HepG2 (cell line): ENCODE results near the gene CBX5. TPM values are rescaled to one million over a fixed set of nuclear protein-coding genes. Genes with fewer than 3 reads are reported as not detected.

Experiments
- ATAC-seq: fragments of 200-7000 bp; cut with Tn5 transposase; 3 replicates; pipeline ENCODE4 v1.9.1; 2020; ENCODE audit warnings: mild to moderate bottlenecking, moderate library complexity
- BruUV-seq: library from RNA; stranded (reverse); fragments of 400-500 nt; replicated peaks from 2 replicates; lab custom pipeline; 2021; lab: Mats Ljungman, UMichigan
- CTCF ChIA-PET: fragments of 300-600 bp; formaldehyde crosslinking; extraction: SDS; loops from one replicate; lab custom pipeline; 2021; ENCODE audit warnings: low total read pairs, inconsistent platforms, low intra/inter-chr PET ratio; lab: Yijun Ruan, JAX
- POLR2A ChIA-PET: fragments of 350-600 bp; sonication (Branson Sonifier 250); formaldehyde crosslinking; loops from one replicate; lab custom pipeline; 2020; ENCODE audit warnings: antibody characterized with exemption, inconsistent platforms; lab: Yijun Ruan, JAX
- DNase-seq: peaks from one replicate; pipeline ENCODE4 v3.0.0-alpha.2; 2015; ENCODE audit warnings: low spot score
- FAIRE-seq: peaks from 3 replicates; lab custom pipeline; 2011; peaks lifted over from hg19 to GRCh38; lab: Jason Lieb, UNC
- H2AFZ ChIP-seq: one replicate; pipeline ENCODE4 v1.6.1; 2011; ENCODE audit warnings: low read length, inconsistent platforms
- H3K27ac ChIP-seq: fragments of 300-600 bp; 3 replicates; pipeline ENCODE4 v1.8.0; 2011; ENCODE audit warnings: mixed run types, mild to moderate bottlenecking, mixed read lengths, low read length, inconsistent platforms; ENCODE audit not compliant: insufficient read depth; ENCODE audit errors: extremely low read length
- H3K27me3 ChIP-seq, 2 experiments: fragments of 200-600 bp in 1 of 2; 2 replicates in 1 of 2; 3 replicates in 1 of 2; pipeline versions ENCODE4 v1.6.0 to v1.8.0; 2011; ENCODE audit warnings: low read length in 2 of 2, mild to moderate bottlenecking in 2 of 2, moderate library complexity in 2 of 2, inconsistent platforms in 1 of 2; ENCODE audit not compliant: insufficient read depth in 2 of 2, control insufficient read depth in 1 of 2
- H3K36me3 ChIP-seq, 2 experiments: fragments of 200-600 bp in 1 of 2; replicated peaks in 1 of 2; 2 replicates in 1 of 2; 3 replicates in 1 of 2; pipeline versions ENCODE4 v1.5.1 to v1.8.0; 2011; ENCODE audit warnings: low read length in 2 of 2, inconsistent platforms in 1 of 2; ENCODE audit not compliant: insufficient read depth in 2 of 2, control insufficient read depth in 1 of 2
- H3K4me1 ChIP-seq: 2 replicates; pipeline ENCODE4 v1.5.1; 2012; ENCODE audit warnings: low read length, inconsistent platforms; ENCODE audit not compliant: insufficient read depth
- H3K4me2 ChIP-seq: 2 replicates; pipeline ENCODE4 v1.6.0; 2011; ENCODE audit warnings: low read depth, low read length, inconsistent platforms
- H3K4me3 ChIP-seq, 3 experiments: fragments of 200-600 bp in 1 of 3; sonication (generic), shearing (Covaris generic) in 1 of 3; replicated peaks in 1 of 3; 2 replicates each; pipeline ENCODE4 v1.5.1; 2011 to 2016; ENCODE audit warnings: low read length in 3 of 3, inconsistent platforms in 2 of 3, low read depth in 2 of 3, mild to moderate bottlenecking in 2 of 3, control low read depth in 1 of 3, mixed read lengths in 1 of 3; ENCODE audit not compliant: insufficient read depth in 1 of 3
- H3K79me2 ChIP-seq: one replicate; pipeline ENCODE4 v1.6.1; 2011; ENCODE audit warnings: low read length, inconsistent platforms; ENCODE audit not compliant: insufficient read depth
- H3K9ac ChIP-seq: 2 replicates; pipeline ENCODE4 v1.6.0; 2011; ENCODE audit warnings: mild to moderate bottlenecking, low read depth, low read length, inconsistent platforms; ENCODE audit not compliant: insufficient read depth
- H3K9me3 ChIP-seq: 2 replicates; pipeline ENCODE4 v1.5.1; 2012; ENCODE audit warnings: mild to moderate bottlenecking, low read length
- H4K20me1 ChIP-seq: 2 replicates; pipeline ENCODE4 v1.6.0; 2011; ENCODE audit warnings: inconsistent platforms, mild to moderate bottlenecking, low read length, moderate library complexity; ENCODE audit not compliant: insufficient read depth
- ATF4 ChIP-seq, 2 experiments: fragments of 450-650 bp in 1 of 2; sonication (generic) in 1 of 2; formaldehyde crosslinking; IDR thresholded peaks; 2 replicates each; pipeline versions ENCODE4 v1.5.0 to v1.8.0; 2020 to 2022; ENCODE audit warnings: mild to moderate bottlenecking in 1 of 2, missing genetic modification reagents in 1 of 2
- BCLAF1 ChIP-seq: fragments of 450-650 bp; IDR thresholded peaks from 2 replicates; pipeline ENCODE4 v1.6.1; 2017; ENCODE audit warnings: mild to moderate bottlenecking
- EP300 ChIP-seq, 3 experiments: sonication (generic) in 1 of 3; formaldehyde crosslinking in 1 of 3; IDR thresholded peaks; 2 replicates each; pipeline versions ENCODE4 v1.5.1 to v1.6.1; 2011 to 2020; ENCODE audit warnings: low read depth in 2 of 3, low read length in 2 of 3, borderline replicate concordance in 1 of 3, improper control_type of control experiment in 1 of 3, mild to moderate bottlenecking in 1 of 3, missing genetic modification reagents in 1 of 3, moderate library complexity in 1 of 3
- HCFC1 ChIP-seq: fragments of 150-350 bp; IDR thresholded peaks from 2 replicates; pipeline ENCODE4 v1.6.1; 2014; ENCODE audit warnings: low read depth, low read length
- KLF16 ChIP-seq, 2 experiments: sonication (generic) in 1 of 2; formaldehyde crosslinking in 1 of 2; IDR thresholded peaks; 2 replicates each; pipeline versions ENCODE4 v1.6.1 to v1.8.0; 2016 to 2023; ENCODE audit warnings: missing genetic modification reagents in 2 of 2, missing compliant biosample characterization in 1 of 2
- NONO ChIP-seq, 2 experiments: fragments of 450-650 bp in 1 of 2; sonication (generic) in 1 of 2; formaldehyde crosslinking in 1 of 2; IDR thresholded peaks in 1 of 2; conservative IDR thresholded peaks in 1 of 2; 2 replicates each; pipeline versions ENCODE4 v1.6.1 to v1.8.0; 2017 to 2022; ENCODE audit warnings: mild to moderate bottlenecking in 1 of 2, missing genetic modification reagents in 1 of 2, moderate library complexity in 1 of 2
- PATZ1 ChIP-seq: sonication (generic); formaldehyde crosslinking; IDR thresholded peaks from 2 replicates; pipeline ENCODE4 v1.4.0; 2020; ENCODE audit warnings: missing genetic modification reagents
- POLR2AphosphoS2 ChIP-seq: IDR thresholded peaks from 2 replicates; pipeline ENCODE4 v1.6.1; 2011; ENCODE audit warnings: low read depth, low read length, improper control_type of control experiment
- REPIN1 ChIP-seq: sonication (generic); formaldehyde crosslinking; IDR thresholded peaks from 2 replicates; pipeline ENCODE4 v1.8.0; 2022; ENCODE audit warnings: missing genetic modification reagents, low read depth, mild to moderate bottlenecking, borderline replicate concordance
- RFXANK ChIP-seq: IDR thresholded peaks from 2 replicates; pipeline ENCODE4 v1.6.1; 2016
- TFAP4 ChIP-seq: sonication (generic); IDR thresholded peaks from 2 replicates; pipeline ENCODE4 v1.6.1; 2016; ENCODE audit warnings: low read depth, borderline replicate concordance
- ZNF30 ChIP-seq: sonication (generic); formaldehyde crosslinking; IDR thresholded peaks from 2 replicates; pipeline ENCODE4 v1.5.0; 2020; ENCODE audit warnings: mild to moderate bottlenecking, missing genetic modification reagents
- ZNF619 ChIP-seq: sonication (generic); formaldehyde crosslinking; IDR thresholded peaks from 2 replicates; pipeline ENCODE4 v1.4.0; 2020; ENCODE audit warnings: mild to moderate bottlenecking, missing genetic modification reagents
- ZSCAN20 ChIP-seq: sonication (generic); formaldehyde crosslinking; IDR thresholded peaks from 2 replicates; pipeline ENCODE4 v1.4.0; 2020; ENCODE audit warnings: missing genetic modification reagents, mild to moderate bottlenecking, borderline replicate concordance
- WGBS: methylation state at CpG from one replicate; pipeline ENCODE4 v1.1.6; 2017; ENCODE audit warnings: low lambda C conversion rate; 5-methylcytosine and 5-hydroxymethylcytosine counted together
- in situ Hi-C: cut with HindIII; loops from 2 replicates; pipeline ENCODE4 v1.10.0; 2017; ENCODE audit warnings: low pct_unique_long_range_greater_than_20kb; ENCODE audit not compliant: extremely low pct_ligation_motif_present
- intact Hi-C: fragments of 100-400 bp; cut with micrococcal nuclease; formaldehyde crosslinking; loops from one replicate; pipeline ENCODE4 v1.10.0; 2022; ENCODE audit not compliant: unreplicated experiment
- polyA plus RNA-seq, 8 experiments: library from polyadenylated mRNA; depleted of rRNA in 3 of 8; stranded (reverse) in 7 of 8; unstranded in 1 of 8; fragments of >200 nt; fragmentation: Illumina TruSeq in 4 of 8; extraction: Trizol in 4 of 8; gene quantifications; 2 replicates each; pipeline versions ENCODE4 v1.2.1 to v1.2.3, GENCODE V29; 2011 to 2016; ENCODE audit warnings: low read depth in 4 of 8, missing spikeins in 1 of 8, mixed read lengths in 1 of 8; ENCODE audit not compliant: insufficient read depth in 1 of 8
- total RNA-seq, 5 experiments: library from RNA; depleted of rRNA; stranded (reverse); fragments of >200 nt; fragmentation: Illumina TruSeq; extraction: Trizol; gene quantifications; 2 replicates each; pipeline ENCODE4 v1.2.3, GENCODE V29; 2016; ENCODE audit warnings: low read depth in 1 of 5

CBX5 gene
- total and polyA plus RNA-seq, 2 of the 13 experiments (the other 11 are each of a cell fraction or from before 2014, with no cell fraction given) = 16.0 to 22.2 TPM

- Histone ChIP-seq H3K79me2 (no peaks in the 10 kb centered on the region), H3K4me1 (peaks cover 11% of the 10 kb centered on the region), H3K4me2 (no peak overlapping the region), H3K9me3 (no peaks in the 10 kb centered on the region), H3K4me3 (no peak overlapping the region), H3K27me3 (no peaks in the 10 kb centered on the region), H3K9ac (no peak overlapping the region), H3K36me3 (no peaks in the 10 kb centered on the region), H2AFZ (no peak overlapping the region), H4K20me1 (no peaks in the 10 kb centered on the region), H3K27ac (no peak overlapping the region)
- no peak for DNase-seq
- ChIA-PET CTCF (no interaction called here), POLR2A (interaction anchor here (1.7 kb wide), 1 partner anchor 13 kb away, joined by 10 read pairs; the partner anchor contains the start of genes CBX5 and HNRNPA1)
- no peak for ATAC-seq
- intact Hi-C loops (no loop called here), in situ Hi-C loops (no loop called here)
- WGBS = 99% methylated on average over 2 of the region's 2 CpGs
- no peak for FAIRE-seq
- no TSS peak for BruUV-seq
- no peak for TF ChIP-seq POLR2AphosphoS2
- TF ChIP-seq ZNF30 (CRISPR knock-in tag) = no peak
- TF ChIP-seq HCFC1 = no peak
- no peak for TF ChIP-seq KLF16 (CRISPR knock-in tag; IDR thresholded peaks at IDR 0.05)
- no peak for TF ChIP-seq RFXANK (CRISPR knock-in tag)
- TF ChIP-seq ATF4 (CRISPR knock-in tag; IDR thresholded peaks at IDR 0.05) = no peak
- no peak for TF ChIP-seq BCLAF1
- no peak for TF ChIP-seq ZSCAN20 (CRISPR knock-in tag)
- no peak for TF ChIP-seq EP300 (IDR thresholded peaks at IDR 0.05; ENCODE audit: low read depth in 2 of 2, low read length in 2 of 2)
- no peak for TF ChIP-seq EP300 (CRISPR knock-in tag; IDR thresholded peaks at IDR 0.05; ENCODE audit: borderline replicate concordance)
- no peak for TF ChIP-seq PATZ1 (CRISPR knock-in tag)
- no peak for TF ChIP-seq NONO (IDR thresholded peaks at IDR 0.05)
- no peak for TF ChIP-seq NONO (CRISPR knock-in tag; conservative IDR thresholded peaks at IDR 0.05)
- TF ChIP-seq TFAP4 = no peak
- TF ChIP-seq ZNF619 (CRISPR knock-in tag) = no peak
- no peak for TF ChIP-seq REPIN1 (CRISPR knock-in tag)
These were observed 13.1 kb downstream of the CBX5 start for GRCh38 chr12:54266852-54267251.
